GM13976 (cell line): ENCODE data around the gene CPSF4.
"Not testable (repeated sequence)": the region's sequence is repeated elsewhere in the genome, so short reads cannot be mapped to it uniquely, and the experiment has no call there.

Experiments used
- DNase-seq: peaks from one replicate; pipeline ENCODE4 v3.0.0; 2012; ENCODE audit warnings: low spot score
- CTCF ChIP-seq: IDR thresholded peaks from 2 replicates; pipeline ENCODE4 v1.5.1; 2012; ENCODE audit warnings: borderline replicate concordance, mild to moderate bottlenecking; ENCODE audit not compliant: insufficient read depth; ENCODE audit errors: extremely low read depth, missing control alignments, control extremely low read depth
- in situ Hi-C: fragments of 300-500 bp; cut with MboI; formaldehyde crosslinking; loops from one replicate; pipeline ENCODE4 v1.12.0; 2022; ENCODE audit warnings: low sequenced_read_pairs, mixed read lengths, inconsistent platforms; ENCODE audit not compliant: unreplicated experiment

Gene CPSF4

GRCh38 chr7:99415513-99416127 is 23.1 kb upstream of the CPSF4 start:
- in situ Hi-C loops, DNase-seq: not testable (repeated sequence)
- peak; percentile 31 for TF ChIP-seq CTCF

- no peak for TF ChIP-seq CTCF
- DNase-seq = no peak
- in situ Hi-C loops = no loop called here
These were observed 20.5 kb upstream of the CPSF4 start for GRCh38 chr7:99418260-99418659.

- in situ Hi-C loops = no loop called here
- no peak for TF ChIP-seq CTCF
- DNase-seq = no peak
These were observed 19.3 kb upstream of the CPSF4 start for GRCh38 chr7:99419323-99420021.

GRCh38 chr7:99420213-99420612 is 18.5 kb upstream of the CPSF4 start:
- DNase-seq = no peak
- TF ChIP-seq CTCF = no peak
- in situ Hi-C loops = no loop called here

GRCh38 chr7:99420986-99421385 is 17.8 kb upstream of the CPSF4 start:
- in situ Hi-C loops = no loop called here
- no peak for DNase-seq
- no peak for TF ChIP-seq CTCF

GRCh38 chr7:99422186-99422585 is 16.6 kb upstream of the CPSF4 start:
- DNase-seq = no peak
- in situ Hi-C loops = no loop called here
- no peak for TF ChIP-seq CTCF
